Measurements from ENCODE around the gene FEM1B.

DNA sequence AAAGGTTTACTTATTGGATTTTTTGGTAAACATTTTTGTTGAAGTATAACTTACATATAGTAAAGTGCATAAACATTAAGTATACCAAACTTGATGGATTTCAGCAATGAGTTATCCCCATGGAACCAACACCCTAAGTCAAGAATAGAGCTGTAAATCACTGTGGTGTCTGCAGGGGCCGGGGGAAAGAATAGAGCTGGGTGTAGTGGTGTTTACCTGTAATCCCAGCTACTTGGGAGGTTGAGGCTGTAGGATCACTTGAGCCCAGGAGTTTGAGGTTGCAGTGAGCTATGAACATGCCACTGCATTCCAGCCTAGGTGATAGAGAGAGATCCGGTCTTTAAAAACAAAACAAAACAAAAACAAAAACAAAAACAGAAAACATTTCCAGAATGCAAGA, 13.3 kb upstream of the FEM1B start:
- no peak for TF ChIP-seq CTCF (IDR thresholded peaks at IDR 0.05)
- no peak for TF ChIP-seq POLR2A (IDR thresholded peaks at IDR 0.05)
- no peak for TF ChIP-seq EP300 (IDR thresholded peaks at IDR 0.05)
- no peak for TF ChIP-seq POLR2AphosphoS5 (IDR thresholded peaks at IDR 0.05)

All from stomach (tissue), 4 donors.